ENCODE data around the gene XPR1. TPM values are rescaled to one million over a fixed set of nuclear protein-coding genes. Genes with fewer than 3 reads are reported as not detected.
A peak's percentile ranks its signal among the peaks of the same experiment; 100 is the strongest.
"Not testable (repeated sequence)": the region's sequence is repeated elsewhere in the genome, so short reads cannot be mapped to it uniquely, and the experiment has no call there.

XPR1 gene
- total RNA-seq, 1 experiment from 2014 or later: 11.3 TPM

GRCh38 chr1:180722586-180722985, 90.8 kb downstream of the XPR1 start:
- no peak for DNase-seq (ENCODE audit: low read depth)

GRCh38 chr1:180724055-180724454, 92.2 kb downstream of the XPR1 start:
- no peak for DNase-seq (ENCODE audit: low read depth)

- DNase-seq (ENCODE audit: low read depth): not testable (repeated sequence)
These were observed 94.2 kb downstream of the XPR1 start for GRCh38 chr1:180726024-180726423.

GRCh38 chr1:180727751-180728150, 95.9 kb downstream of the XPR1 start:
- not testable (repeated sequence) for DNase-seq (ENCODE audit: low read depth)

GRCh38 chr1:180728472-180729106, 96.8 kb downstream of the XPR1 start:
- no peak for DNase-seq (ENCODE audit: low read depth)

- no peak for DNase-seq (ENCODE audit: low read depth)
These were observed 99.3 kb downstream of the XPR1 start for GRCh38 chr1:180731131-180731530.

- DNase-seq (ENCODE audit: low read depth): no peak
These were observed 101.0 kb downstream of the XPR1 start for GRCh38 chr1:180732866-180733265.

- no peak for DNase-seq (ENCODE audit: low read depth)
These were observed 102.5 kb downstream of the XPR1 start for GRCh38 chr1:180734366-180734765.

GRCh38 chr1:180742663-180743062, 110.8 kb downstream of the XPR1 start:
- DNase-seq (ENCODE audit: low read depth): no peak

- DNase-seq (ENCODE audit: low read depth): no peak
These were observed 112.0 kb downstream of the XPR1 start for GRCh38 chr1:180743868-180744267.

- DNase-seq (ENCODE audit: low read depth): no peak
These were observed 113.3 kb downstream of the XPR1 start for GRCh38 chr1:180745098-180745497.

GRCh38 chr1:180751921-180752320, 120.1 kb downstream of the XPR1 start:
- no peak for DNase-seq (ENCODE audit: low read depth)

- no peak for DNase-seq (ENCODE audit: low read depth)
These were observed 122.6 kb downstream of the XPR1 start for GRCh38 chr1:180754453-180754852.

- DNase-seq (ENCODE audit: low read depth): no peak
These were observed 125.8 kb downstream of the XPR1 start for GRCh38 chr1:180757657-180758056.

- DNase-seq (ENCODE audit: low read depth): no peak
These were observed 131.0 kb downstream of the XPR1 start for GRCh38 chr1:180762796-180763195.

GRCh38 chr1:180765151-180765550, 133.3 kb downstream of the XPR1 start:
- DNase-seq (ENCODE audit: low read depth): no peak

GRCh38 chr1:180769889-180770288, 138.1 kb downstream of the XPR1 start:
- no peak for DNase-seq (ENCODE audit: low read depth)

GRCh38 chr1:180773210-180773865, 141.5 kb downstream of the XPR1 start:
- no peak for DNase-seq (ENCODE audit: low read depth)

- DNase-seq (ENCODE audit: low read depth): no peak
These were observed 144.0 kb downstream of the XPR1 start for GRCh38 chr1:180775801-180776200.

GRCh38 chr1:180777072-180777689, 145.4 kb downstream of the XPR1 start:
- no peak for DNase-seq (ENCODE audit: low read depth)

GRCh38 chr1:180778782-180779398, 147.1 kb downstream of the XPR1 start:
- peak; percentile 3 for DNase-seq (ENCODE audit: low read depth)

GRCh38 chr1:180779584-180779983, 147.8 kb downstream of the XPR1 start:
- DNase-seq (ENCODE audit: low read depth): no peak

GRCh38 chr1:180781718-180782117, 149.9 kb downstream of the XPR1 start:
- DNase-seq (ENCODE audit: low read depth): no peak
